HL-60 (cell line): ENCODE data around the gene RGS2.

Experiments used
- DNase-seq, 2 experiments: peaks; one replicate each; pipeline ENCODE4 v3.0.0-alpha.2; 2010 to 2020; ENCODE audit warnings: low read depth in 1 of 2, low spot score in 1 of 2
- H3K27ac ChIP-seq: fragments of 250-450 bp; sonication (Bioruptor Pico); replicated peaks from 2 replicates; pipeline ENCODE4 v1.5.1; 2020; ENCODE audit warnings: mild to moderate bottlenecking, moderate library complexity
- H3K27me3 ChIP-seq: fragments of 250-450 bp; sonication (Bioruptor Pico); 2 replicates; pipeline ENCODE4 v1.5.1; 2021; ENCODE audit warnings: mild to moderate bottlenecking, moderate library complexity; ENCODE audit not compliant: insufficient read depth, poor library complexity, severe bottlenecking
- H3K4me3 ChIP-seq: replicated peaks from 2 replicates; pipeline ENCODE4 v1.5.1; 2011; ENCODE audit warnings: mild to moderate bottlenecking, control low read depth, low read length; ENCODE audit not compliant: insufficient read depth
- GABPA ChIP-seq: IDR thresholded peaks from 2 replicates; pipeline ENCODE4 v1.6.1; 2012; ENCODE audit warnings: low read depth
- POLR2AphosphoS5 ChIP-seq: IDR thresholded peaks from 2 replicates; pipeline ENCODE4 v1.6.1; 2012; ENCODE audit warnings: low read depth
- SPI1 ChIP-seq: IDR thresholded peaks from 2 replicates; pipeline ENCODE4 v1.6.1; 2012; ENCODE audit warnings: low read depth, mild to moderate bottlenecking, borderline replicate concordance
- long read RNA-seq: library from polyadenylated mRNA; unstranded; transcript quantifications from one replicate; pipeline ENCODE4 v2.0.0, GENCODE V29; 2020
- TF ChIP-seq, protein P1 (sequence below): IDR thresholded peaks from one replicate; pipeline ENCODE4 v1.5.1; 2011; ENCODE audit warnings: low read length, control low read depth, inconsistent platforms; ENCODE audit not compliant: insufficient read depth
- TF ChIP-seq, protein P2 (sequence below): IDR thresholded peaks from 2 replicates; pipeline ENCODE4 v1.6.1; 2012; ENCODE audit warnings: low read depth; ENCODE audit not compliant: insufficient replicate concordance

RGS2 gene, protein sequence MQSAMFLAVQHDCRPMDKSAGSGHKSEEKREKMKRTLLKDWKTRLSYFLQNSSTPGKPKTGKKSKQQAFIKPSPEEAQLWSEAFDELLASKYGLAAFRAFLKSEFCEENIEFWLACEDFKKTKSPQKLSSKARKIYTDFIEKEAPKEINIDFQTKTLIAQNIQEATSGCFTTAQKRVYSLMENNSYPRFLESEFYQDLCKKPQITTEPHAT
- long read RNA-seq: 0 reads

DNA sequence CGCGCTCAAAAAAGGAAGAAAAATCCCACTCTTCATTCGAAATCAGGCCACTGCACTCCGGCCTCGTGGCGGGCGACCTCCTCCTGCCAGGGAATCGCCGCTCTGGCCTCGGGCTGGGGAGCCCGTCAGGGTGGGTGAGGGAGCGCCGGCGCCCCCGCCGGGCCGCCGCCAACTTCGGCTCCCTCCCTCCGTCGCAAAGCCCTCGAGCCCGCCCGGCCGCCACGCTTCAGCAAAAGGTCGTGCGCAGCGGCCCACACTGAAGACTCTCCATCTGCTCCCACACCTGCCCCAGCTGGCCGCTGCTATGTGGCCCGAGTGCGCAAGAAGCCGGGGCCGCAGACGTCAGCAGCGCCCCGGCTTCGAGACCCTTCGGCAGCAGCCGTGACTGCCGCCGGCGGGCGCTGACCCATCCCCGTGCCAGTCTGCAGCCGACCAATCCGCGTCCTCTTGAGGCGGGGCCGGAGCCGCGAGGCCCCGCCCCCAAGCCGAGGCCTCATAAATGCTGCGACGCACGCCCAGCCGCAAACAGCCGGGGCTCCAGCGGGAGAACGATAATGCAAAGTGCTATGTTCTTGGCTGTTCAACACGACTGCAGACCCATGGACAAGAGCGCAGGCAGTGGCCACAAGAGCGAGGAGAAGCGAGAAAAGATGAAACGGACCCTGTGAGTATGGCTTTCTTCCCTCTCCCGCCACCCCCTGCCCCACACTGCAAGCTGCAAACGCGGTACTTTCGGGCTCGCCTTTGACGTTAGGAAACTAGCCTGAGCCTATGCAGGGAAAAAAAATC, at the start of gene RGS2:
Gene RGS2, plus strand, starts transcription at position 522 of the 789 bp plus-strand sequence. Its CDS starts 33 bp downstream, at position 555.
- H3K27me3 ChIP-seq: peaks cover 4% of the 10 kb centered on the region
- peak; percentile 54 to 81 for DNase-seq
- TF ChIP-seq POLR2AphosphoS5 (peak; percentile 96), GABPA (no peak), SPI1 (no peak)
- TF ChIP-seq, protein P1, sequence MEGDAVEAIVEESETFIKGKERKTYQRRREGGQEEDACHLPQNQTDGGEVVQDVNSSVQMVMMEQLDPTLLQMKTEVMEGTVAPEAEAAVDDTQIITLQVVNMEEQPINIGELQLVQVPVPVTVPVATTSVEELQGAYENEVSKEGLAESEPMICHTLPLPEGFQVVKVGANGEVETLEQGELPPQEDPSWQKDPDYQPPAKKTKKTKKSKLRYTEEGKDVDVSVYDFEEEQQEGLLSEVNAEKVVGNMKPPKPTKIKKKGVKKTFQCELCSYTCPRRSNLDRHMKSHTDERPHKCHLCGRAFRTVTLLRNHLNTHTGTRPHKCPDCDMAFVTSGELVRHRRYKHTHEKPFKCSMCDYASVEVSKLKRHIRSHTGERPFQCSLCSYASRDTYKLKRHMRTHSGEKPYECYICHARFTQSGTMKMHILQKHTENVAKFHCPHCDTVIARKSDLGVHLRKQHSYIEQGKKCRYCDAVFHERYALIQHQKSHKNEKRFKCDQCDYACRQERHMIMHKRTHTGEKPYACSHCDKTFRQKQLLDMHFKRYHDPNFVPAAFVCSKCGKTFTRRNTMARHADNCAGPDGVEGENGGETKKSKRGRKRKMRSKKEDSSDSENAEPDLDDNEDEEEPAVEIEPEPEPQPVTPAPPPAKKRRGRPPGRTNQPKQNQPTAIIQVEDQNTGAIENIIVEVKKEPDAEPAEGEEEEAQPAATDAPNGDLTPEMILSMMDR: no peak
- TF ChIP-seq, protein P2, sequence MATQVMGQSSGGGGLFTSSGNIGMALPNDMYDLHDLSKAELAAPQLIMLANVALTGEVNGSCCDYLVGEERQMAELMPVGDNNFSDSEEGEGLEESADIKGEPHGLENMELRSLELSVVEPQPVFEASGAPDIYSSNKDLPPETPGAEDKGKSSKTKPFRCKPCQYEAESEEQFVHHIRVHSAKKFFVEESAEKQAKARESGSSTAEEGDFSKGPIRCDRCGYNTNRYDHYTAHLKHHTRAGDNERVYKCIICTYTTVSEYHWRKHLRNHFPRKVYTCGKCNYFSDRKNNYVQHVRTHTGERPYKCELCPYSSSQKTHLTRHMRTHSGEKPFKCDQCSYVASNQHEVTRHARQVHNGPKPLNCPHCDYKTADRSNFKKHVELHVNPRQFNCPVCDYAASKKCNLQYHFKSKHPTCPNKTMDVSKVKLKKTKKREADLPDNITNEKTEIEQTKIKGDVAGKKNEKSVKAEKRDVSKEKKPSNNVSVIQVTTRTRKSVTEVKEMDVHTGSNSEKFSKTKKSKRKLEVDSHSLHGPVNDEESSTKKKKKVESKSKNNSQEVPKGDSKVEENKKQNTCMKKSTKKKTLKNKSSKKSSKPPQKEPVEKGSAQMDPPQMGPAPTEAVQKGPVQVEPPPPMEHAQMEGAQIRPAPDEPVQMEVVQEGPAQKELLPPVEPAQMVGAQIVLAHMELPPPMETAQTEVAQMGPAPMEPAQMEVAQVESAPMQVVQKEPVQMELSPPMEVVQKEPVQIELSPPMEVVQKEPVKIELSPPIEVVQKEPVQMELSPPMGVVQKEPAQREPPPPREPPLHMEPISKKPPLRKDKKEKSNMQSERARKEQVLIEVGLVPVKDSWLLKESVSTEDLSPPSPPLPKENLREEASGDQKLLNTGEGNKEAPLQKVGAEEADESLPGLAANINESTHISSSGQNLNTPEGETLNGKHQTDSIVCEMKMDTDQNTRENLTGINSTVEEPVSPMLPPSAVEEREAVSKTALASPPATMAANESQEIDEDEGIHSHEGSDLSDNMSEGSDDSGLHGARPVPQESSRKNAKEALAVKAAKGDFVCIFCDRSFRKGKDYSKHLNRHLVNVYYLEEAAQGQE: peak; percentile 62
- H3K4me3 ChIP-seq: peak within 1 kb of the TSS; percentile 58
- H3K27ac ChIP-seq: peak within 1 kb of the TSS; percentile 41

DNA sequence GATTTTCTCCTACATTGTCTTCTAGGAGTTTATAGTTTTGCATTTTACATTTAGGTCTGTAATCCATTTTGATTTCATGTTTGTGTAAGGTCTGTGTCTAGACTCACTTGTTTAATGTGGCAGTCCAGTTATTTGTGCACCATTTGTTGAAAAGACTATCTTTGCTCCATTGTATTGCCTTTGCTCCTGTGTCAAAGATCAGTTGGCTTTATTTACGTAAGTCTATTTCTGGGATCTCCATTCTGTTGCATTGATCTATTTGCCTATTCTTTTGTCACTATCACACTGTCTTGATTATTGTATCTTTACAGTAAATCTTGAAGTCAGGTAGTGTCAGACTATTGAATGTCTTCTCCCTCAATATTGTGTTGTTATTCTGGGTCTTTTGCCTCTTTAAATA, 49.7 kb upstream of the RGS2 start:
- Histone ChIP-seq H3K4me3 (no peak overlapping the region), H3K27me3 (no peaks in the 10 kb centered on the region), H3K27ac (no peak overlapping the region)
- DNase-seq: no peak
- TF ChIP-seq SPI1 (no peak), GABPA (no peak), POLR2AphosphoS5 (no peak)
- TF ChIP-seq, protein P1: no peak
- TF ChIP-seq, protein P2: no peak

DNA sequence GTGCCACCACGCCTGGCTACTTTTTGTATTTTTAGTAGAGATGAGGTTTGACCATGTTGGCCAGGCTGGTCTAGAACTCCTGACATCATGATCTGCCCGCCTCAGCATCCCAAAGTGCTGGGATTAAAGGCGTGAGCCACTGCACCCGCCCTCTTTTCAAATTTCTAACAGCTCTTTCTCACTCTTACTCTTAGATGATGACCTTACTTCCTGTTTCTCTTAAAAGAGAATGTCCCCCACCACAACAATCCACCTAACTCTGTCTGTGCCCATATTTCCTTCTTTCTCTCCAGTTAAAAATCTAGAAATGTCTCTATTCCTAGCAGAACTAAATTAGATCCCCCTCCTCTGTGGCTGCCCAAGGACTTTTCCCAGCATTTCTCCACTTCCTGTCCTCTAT, 46.6 kb upstream of the RGS2 start:
- no peaks in the 10 kb centered on the region for H3K27me3 ChIP-seq
- no peak for DNase-seq
- no peak overlapping the region for H3K4me3 ChIP-seq
- TF ChIP-seq, protein P2: no peak
- no peak for TF ChIP-seq POLR2AphosphoS5
- TF ChIP-seq, protein P1: no peak
- no peak for TF ChIP-seq GABPA
- no peak for TF ChIP-seq SPI1
- no peak overlapping the region for H3K27ac ChIP-seq
